WTC11 (cell line): ENCODE measurements around the gene PSMG2. TPM values are rescaled to one million over a fixed set of nuclear protein-coding genes. Genes with fewer than 3 reads are reported as not detected.

Source experiments
- ATAC-seq: fragments of 200-7000 bp; cut with Tn5 transposase; 2 replicates; pipeline ENCODE4 v1.10.0; 2021; ENCODE audit warnings: mild to moderate bottlenecking, moderate library complexity
- CTCF ChIA-PET: fragments of 300-600 bp; sonication (Branson Sonifier 250); formaldehyde crosslinking; loops from one replicate; lab custom pipeline; 2021; ENCODE audit warnings: antibody characterized with exemption; lab: Charles Lee
- POLR2A ChIA-PET: fragments of 350-600 bp; sonication (Branson Sonifier 250); formaldehyde crosslinking; loops from one replicate; lab custom pipeline; 2021; ENCODE audit warnings: antibody characterized with exemption; lab: Charles Lee
- DNase-seq: peaks from one replicate; pipeline ENCODE4 v3.0.0; 2021; ENCODE audit warnings: low spot score
- H3K27ac Mint-ChIP-seq: 2 replicates; pipeline ENCODE4 v1.8.0; 2021; ENCODE audit warnings: mixed read lengths
- H3K27me3 Mint-ChIP-seq: 2 replicates; pipeline ENCODE4 v1.8.0; 2021; ENCODE audit warnings: low read depth, mild to moderate bottlenecking, moderate library complexity, mixed read lengths
- H3K36me3 Mint-ChIP-seq: 2 replicates; pipeline ENCODE4 v1.8.0; 2021; ENCODE audit warnings: mixed read lengths
- H3K4me1 Mint-ChIP-seq: 2 replicates; pipeline ENCODE4 v1.8.0; 2022; ENCODE audit warnings: mixed read lengths
- H3K4me3 Mint-ChIP-seq: 2 replicates; pipeline ENCODE4 v1.8.0; 2021; ENCODE audit warnings: mild to moderate bottlenecking, moderate library complexity, mixed read lengths
- H3K9me3 Mint-ChIP-seq: 2 replicates; pipeline ENCODE4 v1.8.0; 2021; ENCODE audit warnings: mixed read lengths
- CREM ChIP-seq: sonication (generic); formaldehyde crosslinking; IDR thresholded peaks from 2 replicates; pipeline ENCODE4 v1.8.1; 2022; ENCODE audit warnings: mild to moderate bottlenecking, missing genetic modification reagents, moderate library complexity
- FOXP1 ChIP-seq: sonication (generic); formaldehyde crosslinking; IDR thresholded peaks from 2 replicates; pipeline ENCODE4 v1.8.0; 2022; ENCODE audit warnings: missing genetic modification reagents, mild to moderate bottlenecking, moderate library complexity, borderline replicate concordance
- JAZF1 ChIP-seq: fragments of 250-450 bp; sonication (Bioruptor Pico); IDR thresholded peaks from 2 replicates; pipeline ENCODE4 v1.9.0; 2021; ENCODE audit warnings: moderate library complexity, mild to moderate bottlenecking, inconsistent platforms
- JUN ChIP-seq: sonication (generic); formaldehyde crosslinking; IDR thresholded peaks from 2 replicates; pipeline ENCODE4 v1.8.0; 2023; ENCODE audit warnings: mild to moderate bottlenecking, missing genetic modification reagents
- MXD4 ChIP-seq: fragments of 250-450 bp; sonication (Bioruptor Pico); IDR thresholded peaks from 2 replicates; pipeline ENCODE4 v1.8.0; 2021; ENCODE audit warnings: mild to moderate bottlenecking, moderate library complexity, borderline replicate concordance
- MYBL2 ChIP-seq: sonication (generic); formaldehyde crosslinking; IDR thresholded peaks from 2 replicates; pipeline ENCODE4 v1.8.1; 2023; ENCODE audit warnings: mild to moderate bottlenecking, moderate library complexity, missing genetic modification reagents
- NFE2L1 ChIP-seq: sonication (generic); formaldehyde crosslinking; IDR thresholded peaks from 2 replicates; pipeline ENCODE4 v1.8.1; 2023; ENCODE audit warnings: missing genetic modification reagents
- NR1H2 ChIP-seq: sonication (generic); formaldehyde crosslinking; IDR thresholded peaks from 2 replicates; pipeline ENCODE4 v1.9.0; 2021; ENCODE audit warnings: mild to moderate bottlenecking, moderate library complexity, missing genetic modification reagents
- SMAD4 ChIP-seq: sonication (generic); formaldehyde crosslinking; IDR thresholded peaks from 2 replicates; pipeline ENCODE4 v1.8.0; 2022; ENCODE audit warnings: mild to moderate bottlenecking, missing genetic modification reagents
- SOX15 ChIP-seq: fragments of 250-450 bp; sonication (Bioruptor Pico); IDR thresholded peaks from 2 replicates; pipeline ENCODE4 v1.9.0; 2021; ENCODE audit warnings: mild to moderate bottlenecking
- TP53 ChIP-seq: sonication (generic); formaldehyde crosslinking; IDR thresholded peaks from 2 replicates; pipeline ENCODE4 v1.8.1; 2023; ENCODE audit warnings: mild to moderate bottlenecking, missing genetic modification reagents
- ZBTB21 ChIP-seq: sonication (generic); formaldehyde crosslinking; IDR thresholded peaks from 2 replicates; pipeline ENCODE4 v1.8.1; 2023; ENCODE audit warnings: mild to moderate bottlenecking, missing genetic modification reagents, borderline replicate concordance
- ZNF317 ChIP-seq: sonication (generic); formaldehyde crosslinking; IDR thresholded peaks from 2 replicates; pipeline ENCODE4 v1.8.1; 2023; ENCODE audit warnings: low read depth, mild to moderate bottlenecking, moderate library complexity, missing genetic modification reagents, borderline replicate concordance
- ZNF396 ChIP-seq: fragments of 250-450 bp; sonication (Bioruptor Pico); IDR thresholded peaks from 2 replicates; pipeline ENCODE4 v1.8.0; 2021; ENCODE audit warnings: mild to moderate bottlenecking, moderate library complexity, borderline replicate concordance
- total RNA-seq: library from RNA; stranded (reverse); gene quantifications from 3 replicates; pipeline ENCODE4 v1.2.3, GENCODE V29; 2021
- TF ChIP-seq, protein P1 (sequence below): sonication (generic); formaldehyde crosslinking; IDR thresholded peaks from 2 replicates; pipeline ENCODE4 v1.8.0; 2022; ENCODE audit warnings: mild to moderate bottlenecking, missing genetic modification reagents
- TF ChIP-seq, protein P2 (sequence below): sonication (generic); formaldehyde crosslinking; IDR thresholded peaks from 2 replicates; pipeline ENCODE4 v1.8.1; 2023; ENCODE audit warnings: mild to moderate bottlenecking, missing genetic modification reagents, moderate library complexity
- TF ChIP-seq, protein P3 (sequence below): sonication (generic); formaldehyde crosslinking; IDR thresholded peaks from 2 replicates; pipeline ENCODE4 v1.8.0; 2022; ENCODE audit warnings: missing genetic modification reagents
- TF ChIP-seq, protein P4 (sequence below): sonication (generic); formaldehyde crosslinking; IDR thresholded peaks from 2 replicates; pipeline ENCODE4 v1.8.0; 2023; ENCODE audit warnings: missing genetic modification reagents
- TF ChIP-seq, protein P5 (sequence below): sonication (generic); formaldehyde crosslinking; IDR thresholded peaks from 2 replicates; pipeline ENCODE4 v1.8.1; 2023; ENCODE audit warnings: mild to moderate bottlenecking, missing genetic modification reagents, moderate library complexity

Gene PSMG2
- total RNA-seq, 1 experiment from 2014 or later, result 78.9 TPM

DNA sequence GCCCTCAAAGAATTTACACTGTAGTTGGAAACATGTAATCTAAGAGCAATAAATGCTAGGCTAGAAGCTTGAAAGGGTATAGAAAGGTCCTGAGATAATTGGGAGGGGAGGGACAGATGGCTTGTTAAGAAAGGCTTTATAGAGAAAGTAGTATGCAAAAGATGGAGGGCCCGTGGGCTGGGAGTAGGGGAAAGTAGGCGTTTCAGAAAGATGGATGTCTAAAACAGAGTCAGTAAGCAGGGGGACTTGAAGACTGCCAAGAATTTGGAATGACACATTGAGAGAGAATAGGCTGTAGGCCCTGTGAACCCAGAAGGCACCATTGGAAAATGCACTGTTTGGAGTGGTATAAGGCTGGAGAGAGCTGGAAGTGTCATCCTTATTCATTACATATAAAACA, 822 bp downstream of the PSMG2 start (continued):
- TF ChIP-seq, protein P1, sequence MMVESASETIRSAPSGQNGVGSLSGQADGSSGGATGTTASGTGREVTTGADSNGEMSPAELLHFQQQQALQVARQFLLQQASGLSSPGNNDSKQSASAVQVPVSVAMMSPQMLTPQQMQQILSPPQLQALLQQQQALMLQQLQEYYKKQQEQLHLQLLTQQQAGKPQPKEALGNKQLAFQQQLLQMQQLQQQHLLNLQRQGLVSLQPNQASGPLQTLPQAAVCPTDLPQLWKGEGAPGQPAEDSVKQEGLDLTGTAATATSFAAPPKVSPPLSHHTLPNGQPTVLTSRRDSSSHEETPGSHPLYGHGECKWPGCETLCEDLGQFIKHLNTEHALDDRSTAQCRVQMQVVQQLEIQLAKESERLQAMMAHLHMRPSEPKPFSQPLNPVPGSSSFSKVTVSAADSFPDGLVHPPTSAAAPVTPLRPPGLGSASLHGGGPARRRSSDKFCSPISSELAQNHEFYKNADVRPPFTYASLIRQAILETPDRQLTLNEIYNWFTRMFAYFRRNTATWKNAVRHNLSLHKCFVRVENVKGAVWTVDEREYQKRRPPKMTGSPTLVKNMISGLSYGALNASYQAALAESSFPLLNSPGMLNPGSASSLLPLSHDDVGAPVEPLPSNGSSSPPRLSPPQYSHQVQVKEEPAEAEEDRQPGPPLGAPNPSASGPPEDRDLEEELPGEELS (CRISPR knock-in tag), result no peak
- TF ChIP-seq FOXP1 (CRISPR knock-in tag), result no peak
- TF ChIP-seq, protein P2, sequence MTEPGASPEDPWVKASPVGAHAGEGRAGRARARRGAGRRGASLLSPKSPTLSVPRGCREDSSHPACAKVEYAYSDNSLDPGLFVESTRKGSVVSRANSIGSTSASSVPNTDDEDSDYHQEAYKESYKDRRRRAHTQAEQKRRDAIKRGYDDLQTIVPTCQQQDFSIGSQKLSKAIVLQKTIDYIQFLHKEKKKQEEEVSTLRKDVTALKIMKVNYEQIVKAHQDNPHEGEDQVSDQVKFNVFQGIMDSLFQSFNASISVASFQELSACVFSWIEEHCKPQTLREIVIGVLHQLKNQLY (CRISPR knock-in tag), result no peak

DNA sequence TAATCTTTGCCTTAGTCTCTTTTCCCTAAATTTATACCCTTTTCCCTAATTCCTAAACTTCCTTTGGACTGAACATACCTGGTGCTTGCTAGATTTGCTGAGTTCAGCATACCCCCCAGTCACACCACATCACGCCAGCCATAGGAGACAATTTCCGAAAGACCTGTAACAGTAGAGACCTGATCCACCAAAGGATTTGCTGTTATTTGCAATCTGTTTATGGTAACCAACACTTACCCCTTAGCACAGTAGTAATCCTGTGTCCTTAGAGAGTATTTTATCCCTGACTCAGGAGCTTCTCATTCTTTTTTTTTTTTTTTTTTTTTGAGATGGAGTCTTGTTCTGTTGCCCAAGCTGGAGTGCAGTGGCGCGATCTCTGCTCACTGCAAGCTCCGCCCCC, 8.6 kb downstream of the PSMG2 start:
- TF ChIP-seq JUN (CRISPR knock-in tag), result no peak
- TF ChIP-seq NFE2L1 (CRISPR knock-in tag), result no peak
- no peak for TF ChIP-seq TP53 (CRISPR knock-in tag)
- TF ChIP-seq ZNF396 (CRISPR knock-in tag), result no peak
- no peak for TF ChIP-seq JAZF1 (CRISPR knock-in tag)
- no peak for TF ChIP-seq NR1H2 (CRISPR knock-in tag)
- no peak for TF ChIP-seq SMAD4 (CRISPR knock-in tag)
- TF ChIP-seq FOXP1 (CRISPR knock-in tag), result no peak
- TF ChIP-seq ZNF317 (CRISPR knock-in tag), result no peak
- no peak for TF ChIP-seq SOX15 (CRISPR knock-in tag)
- no peak for TF ChIP-seq CREM (CRISPR knock-in tag)
- TF ChIP-seq, protein P1 (CRISPR knock-in tag), result no peak
- TF ChIP-seq, protein P3, sequence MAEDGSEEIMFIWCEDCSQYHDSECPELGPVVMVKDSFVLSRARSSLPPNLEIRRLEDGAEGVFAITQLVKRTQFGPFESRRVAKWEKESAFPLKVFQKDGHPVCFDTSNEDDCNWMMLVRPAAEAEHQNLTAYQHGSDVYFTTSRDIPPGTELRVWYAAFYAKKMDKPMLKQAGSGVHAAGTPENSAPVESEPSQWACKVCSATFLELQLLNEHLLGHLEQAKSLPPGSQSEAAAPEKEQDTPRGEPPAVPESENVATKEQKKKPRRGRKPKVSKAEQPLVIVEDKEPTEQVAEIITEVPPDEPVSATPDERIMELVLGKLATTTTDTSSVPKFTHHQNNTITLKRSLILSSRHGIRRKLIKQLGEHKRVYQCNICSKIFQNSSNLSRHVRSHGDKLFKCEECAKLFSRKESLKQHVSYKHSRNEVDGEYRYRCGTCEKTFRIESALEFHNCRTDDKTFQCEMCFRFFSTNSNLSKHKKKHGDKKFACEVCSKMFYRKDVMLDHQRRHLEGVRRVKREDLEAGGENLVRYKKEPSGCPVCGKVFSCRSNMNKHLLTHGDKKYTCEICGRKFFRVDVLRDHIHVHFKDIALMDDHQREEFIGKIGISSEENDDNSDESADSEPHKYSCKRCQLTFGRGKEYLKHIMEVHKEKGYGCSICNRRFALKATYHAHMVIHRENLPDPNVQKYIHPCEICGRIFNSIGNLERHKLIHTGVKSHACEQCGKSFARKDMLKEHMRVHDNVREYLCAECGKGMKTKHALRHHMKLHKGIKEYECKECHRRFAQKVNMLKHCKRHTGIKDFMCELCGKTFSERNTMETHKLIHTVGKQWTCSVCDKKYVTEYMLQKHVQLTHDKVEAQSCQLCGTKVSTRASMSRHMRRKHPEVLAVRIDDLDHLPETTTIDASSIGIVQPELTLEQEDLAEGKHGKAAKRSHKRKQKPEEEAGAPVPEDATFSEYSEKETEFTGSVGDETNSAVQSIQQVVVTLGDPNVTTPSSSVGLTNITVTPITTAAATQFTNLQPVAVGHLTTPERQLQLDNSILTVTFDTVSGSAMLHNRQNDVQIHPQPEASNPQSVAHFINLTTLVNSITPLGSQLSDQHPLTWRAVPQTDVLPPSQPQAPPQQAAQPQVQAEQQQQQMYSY (CRISPR knock-in tag), result no peak
- no peak for TF ChIP-seq MXD4 (CRISPR knock-in tag)
- TF ChIP-seq, protein P4, sequence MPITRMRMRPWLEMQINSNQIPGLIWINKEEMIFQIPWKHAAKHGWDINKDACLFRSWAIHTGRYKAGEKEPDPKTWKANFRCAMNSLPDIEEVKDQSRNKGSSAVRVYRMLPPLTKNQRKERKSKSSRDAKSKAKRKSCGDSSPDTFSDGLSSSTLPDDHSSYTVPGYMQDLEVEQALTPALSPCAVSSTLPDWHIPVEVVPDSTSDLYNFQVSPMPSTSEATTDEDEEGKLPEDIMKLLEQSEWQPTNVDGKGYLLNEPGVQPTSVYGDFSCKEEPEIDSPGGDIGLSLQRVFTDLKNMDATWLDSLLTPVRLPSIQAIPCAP (CRISPR knock-in tag), result no peak
- TF ChIP-seq MYBL2 (CRISPR knock-in tag), result no peak
- TF ChIP-seq ZBTB21 (CRISPR knock-in tag), result no peak
- TF ChIP-seq, protein P5, sequence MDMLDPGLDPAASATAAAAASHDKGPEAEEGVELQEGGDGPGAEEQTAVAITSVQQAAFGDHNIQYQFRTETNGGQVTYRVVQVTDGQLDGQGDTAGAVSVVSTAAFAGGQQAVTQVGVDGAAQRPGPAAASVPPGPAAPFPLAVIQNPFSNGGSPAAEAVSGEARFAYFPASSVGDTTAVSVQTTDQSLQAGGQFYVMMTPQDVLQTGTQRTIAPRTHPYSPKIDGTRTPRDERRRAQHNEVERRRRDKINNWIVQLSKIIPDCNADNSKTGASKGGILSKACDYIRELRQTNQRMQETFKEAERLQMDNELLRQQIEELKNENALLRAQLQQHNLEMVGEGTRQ, result no peak
- TF ChIP-seq, all 79 proteins: peak for 0
- peaks cover 9% of the 10 kb centered on the region for H3K4me1 Mint-ChIP-seq
- H3K27ac Mint-ChIP-seq, result peak overlapping the region; percentile 72; the same call in 1 of the 2 replicates
- H3K36me3 Mint-ChIP-seq, result peaks cover 61% of the 10 kb centered on the region
- no peaks in the 10 kb centered on the region for H3K9me3 Mint-ChIP-seq
- ATAC-seq (no peak), DNase-seq (no peak)
- no peaks in the 10 kb centered on the region for H3K27me3 Mint-ChIP-seq
- CTCF ChIA-PET, result interaction anchor here (0.6 to 0.7 kb wide), 3 partner anchors 10 to 179 kb away, joined by 3 to 4 read pairs (median 3); no protein-coding TSS in a partner anchor
- POLR2A ChIA-PET, result interaction anchor here (0.5 to 0.6 kb wide), 2 partner anchors 141 to 239 kb away, joined by 3 read pairs; no protein-coding TSS in a partner anchor
- no peak overlapping the region for H3K4me3 Mint-ChIP-seq
